Vagina (tissue), 2 donors: ENCODE data around the gene PPP3R1. TPM values are rescaled to one million over a fixed set of nuclear protein-coding genes. Genes with fewer than 3 reads are reported as not detected.
A peak's percentile ranks its signal among the peaks of the same experiment; 100 is the strongest.

ENCODE experiments used
- DNase-seq, 2 donors: peaks; one replicate each; pipeline ENCODE4 v3.0.0-alpha.2; 2017; ENCODE audit errors: extremely low spot score in 2 of 2
- H3K27ac ChIP-seq: fragments of 200-600 bp; sonication (generic); one replicate; pipeline ENCODE4 v1.5.1; 2019
- H3K27me3 ChIP-seq: fragments of 200-600 bp; sonication (generic); one replicate; pipeline ENCODE4 v1.5.1; 2019
- H3K36me3 ChIP-seq, 2 donors: fragments of 200-600 bp; sonication (generic); one replicate each; pipeline ENCODE4 v1.5.1; 2017 to 2019
- H3K4me1 ChIP-seq: fragments of 200-600 bp; sonication (generic); one replicate; pipeline ENCODE4 v1.5.1; 2019
- H3K4me3 ChIP-seq, 2 donors: fragments of 200-600 bp; sonication (generic); 1 replicate in 1 of 2; 2 replicates in 1 of 2; pipeline ENCODE4 v1.5.1; 2016 to 2019
- H3K9me3 ChIP-seq: fragments of 200-600 bp; sonication (generic); one replicate; pipeline ENCODE4 v1.5.1; 2019
- POLR2A ChIP-seq, 2 donors: fragments of 450-650 bp; IDR thresholded peaks; one replicate each; pipeline ENCODE4 v1.6.1; 2017; ENCODE audit warnings: antibody characterized with exemption in 2 of 2, mild to moderate bottlenecking in 2 of 2, moderate library complexity in 2 of 2
- POLR2AphosphoS5 ChIP-seq, 2 donors: sonication (generic); formaldehyde crosslinking; IDR thresholded peaks; one replicate each; pipeline ENCODE4 v1.9.0; 2017; ENCODE audit warnings: antibody characterized with exemption in 2 of 2, mild to moderate bottlenecking in 2 of 2, low read depth in 1 of 2; ENCODE audit not compliant: insufficient read depth in 1 of 2
- intact Hi-C: fragments of 100-400 bp; cut with DNase I; formaldehyde crosslinking; loops from one replicate; pipeline ENCODE4 v1.15.1; 2023
- total RNA-seq: library from RNA; depleted of rRNA; stranded (reverse); fragments of >200 nt; gene quantifications from one replicate; pipeline ENCODE4 v1.2.3, GENCODE V29; 2016
- TF ChIP-seq, protein P1 (sequence below), 3 experiments: fragments of 450-650 bp in 2 of 3; fragments of 200-600 bp in 1 of 3; sonication (generic) in 1 of 3; IDR thresholded peaks; one replicate each; pipeline ENCODE4 v1.5.1; 2017 to 2019; ENCODE audit warnings: antibody characterized with exemption in 3 of 3, mild to moderate bottlenecking in 2 of 3, moderate library complexity in 2 of 3

PPP3R1 gene
- total RNA-seq, 1 donor from 2014 or later = 28.2 TPM

DNA sequence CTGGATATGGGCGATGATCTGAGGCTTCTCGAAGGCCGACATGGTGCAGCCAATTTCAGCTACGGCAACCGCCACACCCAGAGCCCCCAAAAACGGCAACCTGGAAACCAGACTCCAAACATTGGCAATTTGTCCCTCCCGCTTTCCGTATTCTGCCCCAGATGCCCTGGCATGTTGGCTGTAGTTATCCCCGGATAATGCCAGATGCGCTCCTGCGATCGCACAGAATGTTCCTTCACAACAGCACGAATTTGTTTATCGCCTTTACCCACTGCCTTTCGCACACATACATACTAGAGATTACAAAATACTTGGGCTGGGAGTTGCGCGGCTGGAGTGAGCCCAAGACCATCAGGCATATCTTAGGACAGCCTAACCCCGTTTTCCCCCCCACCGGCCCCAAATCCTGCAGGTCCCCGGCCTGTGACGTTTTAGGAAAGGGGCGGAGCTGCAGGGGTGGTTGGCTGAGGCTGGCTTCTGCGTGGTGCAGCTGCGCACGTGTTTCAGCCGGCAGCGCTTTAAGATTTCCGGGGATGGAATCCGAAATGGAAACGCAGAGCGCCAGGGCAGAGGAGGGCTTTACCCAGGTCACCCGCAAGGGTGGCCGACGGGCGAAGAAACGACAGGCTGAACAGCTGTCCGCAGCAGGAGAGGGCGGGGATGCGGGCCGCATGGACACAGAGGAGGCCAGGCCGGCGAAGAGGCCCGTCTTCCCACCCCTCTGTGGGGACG is 94.8 kb downstream of the PPP3R1 start, which contains the start of gene PNO1:
TSS of gene PNO1 (plus strand) at position 487 of the 732 bp plus-strand sequence. CDS start at position 534, 47 bp downstream.
- TF ChIP-seq POLR2AphosphoS5 (IDR thresholded peaks at IDR 0.05; ENCODE audit: insufficient read depth in 1 of 2, low read depth in 1 of 2) = peak; percentile 82 to 93
- no peak for TF ChIP-seq POLR2A (IDR thresholded peaks at IDR 0.05)
- peaks cover 29% of the 10 kb centered on the region for H3K4me1 ChIP-seq
- H3K27me3 ChIP-seq = no peaks in the 10 kb centered on the region
- peaks cover 0 to 21% of the 10 kb centered on the region in 2 donors for H3K36me3 ChIP-seq
- intact Hi-C loops = no loop called here
- no peaks in the 10 kb centered on the region for H3K9me3 ChIP-seq
- H3K4me3 ChIP-seq = peak within 1 kb of the TSS; percentile 58 to 97
- DNase-seq = peak; percentile 95 to 96
- peak within 1 kb of the TSS; percentile 95 for H3K27ac ChIP-seq

DNA sequence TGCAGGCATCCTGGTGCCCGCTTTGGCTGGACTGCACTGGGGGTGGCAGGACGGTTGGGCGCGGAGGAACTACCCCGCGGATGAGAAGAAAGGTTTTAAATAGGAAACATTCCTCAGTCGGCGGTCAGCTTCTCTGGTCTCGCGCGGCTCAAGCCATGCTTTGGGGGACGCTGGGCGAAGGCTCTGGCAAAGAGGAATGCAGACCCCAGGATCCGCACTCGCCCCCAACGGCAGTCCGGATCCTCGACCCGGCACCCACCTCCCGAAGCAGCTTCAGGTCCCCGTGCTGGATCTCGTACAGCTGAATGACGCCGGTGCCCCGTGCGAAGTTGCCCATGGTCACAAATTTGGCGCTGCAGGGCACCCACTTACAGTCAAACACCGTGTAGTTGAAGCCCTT is 95.3 kb downstream of the PPP3R1 start:
- TF ChIP-seq POLR2A (IDR thresholded peaks at IDR 0.05) = no peak
- TF ChIP-seq, protein P1, sequence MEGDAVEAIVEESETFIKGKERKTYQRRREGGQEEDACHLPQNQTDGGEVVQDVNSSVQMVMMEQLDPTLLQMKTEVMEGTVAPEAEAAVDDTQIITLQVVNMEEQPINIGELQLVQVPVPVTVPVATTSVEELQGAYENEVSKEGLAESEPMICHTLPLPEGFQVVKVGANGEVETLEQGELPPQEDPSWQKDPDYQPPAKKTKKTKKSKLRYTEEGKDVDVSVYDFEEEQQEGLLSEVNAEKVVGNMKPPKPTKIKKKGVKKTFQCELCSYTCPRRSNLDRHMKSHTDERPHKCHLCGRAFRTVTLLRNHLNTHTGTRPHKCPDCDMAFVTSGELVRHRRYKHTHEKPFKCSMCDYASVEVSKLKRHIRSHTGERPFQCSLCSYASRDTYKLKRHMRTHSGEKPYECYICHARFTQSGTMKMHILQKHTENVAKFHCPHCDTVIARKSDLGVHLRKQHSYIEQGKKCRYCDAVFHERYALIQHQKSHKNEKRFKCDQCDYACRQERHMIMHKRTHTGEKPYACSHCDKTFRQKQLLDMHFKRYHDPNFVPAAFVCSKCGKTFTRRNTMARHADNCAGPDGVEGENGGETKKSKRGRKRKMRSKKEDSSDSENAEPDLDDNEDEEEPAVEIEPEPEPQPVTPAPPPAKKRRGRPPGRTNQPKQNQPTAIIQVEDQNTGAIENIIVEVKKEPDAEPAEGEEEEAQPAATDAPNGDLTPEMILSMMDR (IDR thresholded peaks at IDR 0.05) = no peak
- no peak for TF ChIP-seq POLR2AphosphoS5 (IDR thresholded peaks at IDR 0.05; ENCODE audit: insufficient read depth in 1 of 2, low read depth in 1 of 2)
- Histone ChIP-seq H3K27me3 (no peaks in the 10 kb centered on the region), H3K27ac (peak overlapping the region; percentile 95), H3K4me1 (peaks cover 29% of the 10 kb centered on the region), H3K36me3 (peaks cover 0 to 15% of the 10 kb centered on the region in 2 donors), H3K4me3 (peak overlapping the region; percentile 58 to 97), H3K9me3 (no peaks in the 10 kb centered on the region)
- DNase-seq = peak in 1 of 2 donors; percentile 88
- intact Hi-C loops = no loop called here

DNA sequence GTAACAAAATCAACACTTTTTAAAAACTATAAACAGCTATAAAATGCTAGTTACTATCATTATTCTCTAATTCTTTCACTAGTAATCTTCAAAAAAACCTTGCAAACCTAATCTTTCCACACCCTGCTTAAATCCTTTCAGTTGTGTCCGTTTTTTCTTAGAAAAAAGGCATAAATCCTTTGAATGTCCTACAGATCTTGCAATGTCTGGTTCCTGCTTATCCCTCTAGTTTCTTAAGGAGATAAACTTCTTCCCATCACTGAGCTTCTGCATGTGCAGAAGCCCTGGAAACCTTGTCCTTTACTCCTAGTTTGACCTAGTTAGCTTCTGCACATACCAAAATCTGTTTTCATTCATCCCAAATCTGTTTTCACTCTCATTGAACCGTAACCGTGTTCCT is 95.9 kb downstream of the PPP3R1 start:
- DNase-seq = no peak
- Histone ChIP-seq H3K4me3 (peak overlapping the region; percentile 58 to 97), H3K27me3 (no peaks in the 10 kb centered on the region), H3K9me3 (no peaks in the 10 kb centered on the region), H3K27ac (peak overlapping the region; percentile 95), H3K36me3 (peaks cover 0 to 9% of the 10 kb centered on the region in 2 donors), H3K4me1 (peaks cover 29% of the 10 kb centered on the region)
- intact Hi-C loops = no loop called here
- TF ChIP-seq, protein P1 (IDR thresholded peaks at IDR 0.05) = no peak
- TF ChIP-seq POLR2A (IDR thresholded peaks at IDR 0.05) = no peak
- no peak for TF ChIP-seq POLR2AphosphoS5 (IDR thresholded peaks at IDR 0.05; ENCODE audit: insufficient read depth in 1 of 2, low read depth in 1 of 2)

DNA sequence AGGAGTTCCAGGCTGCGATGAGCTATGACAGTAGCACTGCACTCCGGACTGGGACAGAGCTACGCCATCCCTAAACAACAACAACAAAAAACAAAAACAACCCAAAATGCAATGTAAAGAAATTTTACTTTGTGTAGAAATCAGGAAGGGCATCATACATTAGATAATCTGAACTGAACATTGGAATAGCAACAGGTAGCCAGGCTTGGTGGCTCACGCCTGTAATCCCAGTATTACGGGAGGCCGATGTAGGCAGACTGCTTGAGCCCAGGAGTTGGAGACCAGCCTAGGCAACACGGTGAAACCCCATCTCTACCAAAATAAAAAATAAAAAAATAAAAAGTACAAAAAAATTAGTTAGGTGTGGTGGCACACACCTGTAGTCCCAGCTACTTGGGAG is 96.7 kb downstream of the PPP3R1 start:
- H3K27ac ChIP-seq = no peak overlapping the region
- H3K4me1 ChIP-seq = peaks cover 29% of the 10 kb centered on the region
- no peak for DNase-seq
- peaks cover 0 to 3% of the 10 kb centered on the region in 2 donors for H3K36me3 ChIP-seq
- no peaks in the 10 kb centered on the region for H3K9me3 ChIP-seq
- TF ChIP-seq, protein P1 (IDR thresholded peaks at IDR 0.05) = no peak
- intact Hi-C loops = no loop called here
- no peak overlapping the region for H3K4me3 ChIP-seq
- no peaks in the 10 kb centered on the region for H3K27me3 ChIP-seq

DNA sequence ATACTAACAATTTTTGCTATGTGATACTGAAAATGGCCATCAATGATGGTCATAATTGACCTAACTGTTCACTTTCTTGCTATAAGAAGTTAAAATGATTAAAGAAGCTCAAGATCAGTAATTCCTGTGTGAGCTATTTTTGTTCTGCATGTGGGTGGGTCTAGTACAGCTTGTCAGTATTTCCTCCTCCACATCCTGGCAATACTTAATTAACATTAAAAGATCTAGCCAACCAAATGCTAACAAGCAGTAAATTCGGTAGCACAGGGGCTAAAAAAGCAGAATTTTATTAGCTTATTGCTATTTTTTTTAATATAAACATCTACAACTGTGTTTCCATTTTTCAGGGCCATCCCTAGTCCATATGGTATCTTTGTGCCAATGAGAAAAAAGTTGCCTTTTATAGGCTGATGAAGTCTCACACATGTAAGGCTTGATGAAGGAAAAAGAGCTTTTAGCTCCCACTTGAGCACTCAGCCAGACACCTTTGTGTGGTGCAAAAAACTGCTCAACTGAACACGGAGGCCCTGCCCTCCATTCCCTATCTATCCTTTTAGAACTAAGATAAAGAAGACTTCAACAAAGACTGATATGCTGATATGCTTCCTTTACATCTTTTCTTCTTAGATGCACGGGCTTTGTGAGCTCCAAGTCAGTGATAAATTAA is 99.5 kb downstream of the PPP3R1 start:
- TF ChIP-seq POLR2A (IDR thresholded peaks at IDR 0.05) = no peak
- TF ChIP-seq POLR2AphosphoS5 (IDR thresholded peaks at IDR 0.05; ENCODE audit: insufficient read depth in 1 of 2, low read depth in 1 of 2) = no peak
- TF ChIP-seq, protein P1 (IDR thresholded peaks at IDR 0.05) = no peak
- no peaks in the 10 kb centered on the region for H3K36me3 ChIP-seq
- peaks cover 14% of the 10 kb centered on the region for H3K4me1 ChIP-seq
- no peaks in the 10 kb centered on the region for H3K9me3 ChIP-seq
- DNase-seq = no peak
- H3K4me3 ChIP-seq = no peak overlapping the region
- H3K27me3 ChIP-seq = no peaks in the 10 kb centered on the region
- H3K27ac ChIP-seq = no peak overlapping the region
- intact Hi-C loops = no loop called here
